Lower leg skin (tissue), 3 donors: ENCODE results near the gene PUDP.

Experiments used
- POLR2A ChIP-seq, 2 donors: fragments of 450-650 bp; IDR thresholded peaks; one replicate each; pipeline ENCODE4 v1.6.1; 2016 to 2017; ENCODE audit warnings: antibody characterized with exemption in 2 of 2, mild to moderate bottlenecking in 1 of 2, moderate library complexity in 1 of 2
- TF ChIP-seq, protein P1 (sequence below), 3 donors: fragments of 450-650 bp; IDR thresholded peaks; one replicate each; pipeline ENCODE4 v1.5.1; 2016; ENCODE audit warnings: antibody characterized with exemption in 3 of 3, mild to moderate bottlenecking in 3 of 3, moderate library complexity in 2 of 3

DNA sequence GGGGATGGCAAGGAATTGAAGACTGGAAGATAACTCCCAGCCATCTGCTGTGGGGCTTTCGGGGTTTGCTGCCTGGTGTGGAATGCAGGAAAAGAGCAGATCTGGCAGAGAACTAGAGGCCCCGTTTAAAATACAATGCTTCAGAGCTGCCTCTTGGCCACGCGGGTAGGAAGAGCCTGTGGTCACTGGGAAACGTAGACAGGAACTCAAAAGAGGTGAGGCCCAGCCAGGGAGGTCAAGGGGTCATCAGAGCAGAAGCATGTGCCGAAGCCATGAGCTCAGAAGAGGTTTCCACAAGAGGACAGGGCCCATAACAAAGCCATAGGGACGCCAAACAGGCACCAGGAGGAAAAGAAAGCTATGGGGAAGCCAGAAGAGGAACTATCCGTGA lies 14.9 kb downstream of the PUDP start:
- TF ChIP-seq, protein P1, sequence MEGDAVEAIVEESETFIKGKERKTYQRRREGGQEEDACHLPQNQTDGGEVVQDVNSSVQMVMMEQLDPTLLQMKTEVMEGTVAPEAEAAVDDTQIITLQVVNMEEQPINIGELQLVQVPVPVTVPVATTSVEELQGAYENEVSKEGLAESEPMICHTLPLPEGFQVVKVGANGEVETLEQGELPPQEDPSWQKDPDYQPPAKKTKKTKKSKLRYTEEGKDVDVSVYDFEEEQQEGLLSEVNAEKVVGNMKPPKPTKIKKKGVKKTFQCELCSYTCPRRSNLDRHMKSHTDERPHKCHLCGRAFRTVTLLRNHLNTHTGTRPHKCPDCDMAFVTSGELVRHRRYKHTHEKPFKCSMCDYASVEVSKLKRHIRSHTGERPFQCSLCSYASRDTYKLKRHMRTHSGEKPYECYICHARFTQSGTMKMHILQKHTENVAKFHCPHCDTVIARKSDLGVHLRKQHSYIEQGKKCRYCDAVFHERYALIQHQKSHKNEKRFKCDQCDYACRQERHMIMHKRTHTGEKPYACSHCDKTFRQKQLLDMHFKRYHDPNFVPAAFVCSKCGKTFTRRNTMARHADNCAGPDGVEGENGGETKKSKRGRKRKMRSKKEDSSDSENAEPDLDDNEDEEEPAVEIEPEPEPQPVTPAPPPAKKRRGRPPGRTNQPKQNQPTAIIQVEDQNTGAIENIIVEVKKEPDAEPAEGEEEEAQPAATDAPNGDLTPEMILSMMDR (IDR thresholded peaks at IDR 0.05), result no peak
- no peak for TF ChIP-seq POLR2A (IDR thresholded peaks at IDR 0.05)
